OCI-LY7 (cell line): Measurements from ENCODE around the gene SP5.

Experiments
- EZH2phosphoT487 ChIP-seq: fragments of 200-600 bp; sonication (generic); IDR thresholded peaks from 2 replicates; pipeline ENCODE4 v1.6.1; 2018; ENCODE audit warnings: low read depth, borderline replicate concordance, mild to moderate bottlenecking, mixed run types, antibody characterized with exemption, low read length, moderate library complexity, mixed read lengths
- TF ChIP-seq, protein P1 (sequence below): fragments of 200-600 bp; sonication (generic); conservative IDR thresholded peaks from 2 replicates; pipeline ENCODE4 v1.5.1; 2014; ENCODE audit warnings: mild to moderate bottlenecking, antibody characterized with exemption, low read length, moderate library complexity, mixed read lengths

DNA sequence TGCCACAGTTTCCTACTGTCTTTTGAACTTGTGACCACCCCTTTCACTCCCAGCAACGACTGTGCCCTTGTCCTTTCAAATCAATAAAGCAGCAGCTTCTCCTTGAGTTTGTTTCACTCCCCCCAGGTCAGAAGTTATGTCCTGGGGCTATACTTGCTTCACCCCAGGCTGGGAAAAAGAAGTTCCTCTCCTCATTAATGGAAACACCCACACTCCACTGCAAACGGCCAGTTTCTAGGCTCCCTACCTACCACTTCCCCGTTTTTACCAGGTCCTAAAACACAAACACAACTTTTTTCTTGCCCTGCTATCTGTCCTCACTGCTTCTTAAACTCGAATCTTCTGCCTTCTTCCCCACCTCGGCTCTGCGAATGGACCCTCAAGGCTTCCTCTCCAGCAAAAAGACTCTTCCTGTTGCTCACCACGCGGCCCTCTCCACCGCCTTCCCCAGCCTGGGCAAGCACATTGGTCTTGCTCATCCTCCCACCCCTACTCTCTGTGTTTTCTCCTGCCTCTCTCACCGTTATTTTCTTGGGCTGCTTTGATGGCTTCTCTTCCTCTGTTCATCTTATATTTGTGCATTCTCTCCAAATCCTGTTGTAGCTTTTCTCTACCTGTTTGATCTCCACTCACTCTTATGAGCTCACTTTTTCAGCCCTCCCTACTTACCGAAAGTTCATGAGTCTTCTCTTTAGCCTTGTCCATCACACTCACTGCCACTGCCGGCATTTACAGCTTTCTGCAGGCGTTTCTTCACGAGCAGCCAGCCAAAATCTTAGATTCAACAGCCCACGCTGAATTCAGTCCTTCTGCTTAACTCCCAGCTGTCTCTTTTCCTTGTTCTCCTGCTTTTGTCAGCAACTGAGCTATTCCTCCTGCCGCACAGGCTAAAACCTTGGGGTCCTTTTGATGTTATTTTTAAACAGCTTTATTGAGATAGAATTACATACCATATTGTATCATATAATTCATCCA is 7.0 kb upstream of the SP5 start:
- TF ChIP-seq, protein P1, sequence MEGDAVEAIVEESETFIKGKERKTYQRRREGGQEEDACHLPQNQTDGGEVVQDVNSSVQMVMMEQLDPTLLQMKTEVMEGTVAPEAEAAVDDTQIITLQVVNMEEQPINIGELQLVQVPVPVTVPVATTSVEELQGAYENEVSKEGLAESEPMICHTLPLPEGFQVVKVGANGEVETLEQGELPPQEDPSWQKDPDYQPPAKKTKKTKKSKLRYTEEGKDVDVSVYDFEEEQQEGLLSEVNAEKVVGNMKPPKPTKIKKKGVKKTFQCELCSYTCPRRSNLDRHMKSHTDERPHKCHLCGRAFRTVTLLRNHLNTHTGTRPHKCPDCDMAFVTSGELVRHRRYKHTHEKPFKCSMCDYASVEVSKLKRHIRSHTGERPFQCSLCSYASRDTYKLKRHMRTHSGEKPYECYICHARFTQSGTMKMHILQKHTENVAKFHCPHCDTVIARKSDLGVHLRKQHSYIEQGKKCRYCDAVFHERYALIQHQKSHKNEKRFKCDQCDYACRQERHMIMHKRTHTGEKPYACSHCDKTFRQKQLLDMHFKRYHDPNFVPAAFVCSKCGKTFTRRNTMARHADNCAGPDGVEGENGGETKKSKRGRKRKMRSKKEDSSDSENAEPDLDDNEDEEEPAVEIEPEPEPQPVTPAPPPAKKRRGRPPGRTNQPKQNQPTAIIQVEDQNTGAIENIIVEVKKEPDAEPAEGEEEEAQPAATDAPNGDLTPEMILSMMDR = no peak
- TF ChIP-seq EZH2phosphoT487 = no peak
